WTC11 (cell line): ENCODE data around the gene ANG. TPM values are rescaled to one million over a fixed set of nuclear protein-coding genes. Genes with fewer than 3 reads are reported as not detected.
A peak's percentile ranks its signal among the peaks of the same experiment; 100 is the strongest.

Experiments used
- ATAC-seq: fragments of 200-7000 bp; cut with Tn5 transposase; 2 replicates; pipeline ENCODE4 v1.10.0; 2021; ENCODE audit warnings: mild to moderate bottlenecking, moderate library complexity
- CTCF ChIA-PET: fragments of 300-600 bp; sonication (Branson Sonifier 250); formaldehyde crosslinking; loops from one replicate; lab custom pipeline; 2021; ENCODE audit warnings: antibody characterized with exemption; lab: Charles Lee
- POLR2A ChIA-PET: fragments of 350-600 bp; sonication (Branson Sonifier 250); formaldehyde crosslinking; loops from one replicate; lab custom pipeline; 2021; ENCODE audit warnings: antibody characterized with exemption; lab: Charles Lee
- DNase-seq: peaks from one replicate; pipeline ENCODE4 v3.0.0; 2021; ENCODE audit warnings: low spot score
- H3K27ac Mint-ChIP-seq: 2 replicates; pipeline ENCODE4 v1.8.0; 2021; ENCODE audit warnings: mixed read lengths
- H3K27me3 Mint-ChIP-seq: 2 replicates; pipeline ENCODE4 v1.8.0; 2021; ENCODE audit warnings: low read depth, mild to moderate bottlenecking, moderate library complexity, mixed read lengths
- H3K36me3 Mint-ChIP-seq: 2 replicates; pipeline ENCODE4 v1.8.0; 2021; ENCODE audit warnings: mixed read lengths
- H3K4me1 Mint-ChIP-seq: 2 replicates; pipeline ENCODE4 v1.8.0; 2022; ENCODE audit warnings: mixed read lengths
- H3K4me3 Mint-ChIP-seq: 2 replicates; pipeline ENCODE4 v1.8.0; 2021; ENCODE audit warnings: mild to moderate bottlenecking, moderate library complexity, mixed read lengths
- H3K9me3 Mint-ChIP-seq: 2 replicates; pipeline ENCODE4 v1.8.0; 2021; ENCODE audit warnings: mixed read lengths
- ATF3 ChIP-seq: sonication (generic); formaldehyde crosslinking; conservative IDR thresholded peaks from 2 replicates; pipeline ENCODE4 v1.8.1; 2022; ENCODE audit warnings: mild to moderate bottlenecking, missing genetic modification reagents
- E2F1 ChIP-seq: sonication (generic); formaldehyde crosslinking; IDR thresholded peaks from 2 replicates; pipeline ENCODE4 v1.8.0; 2022; ENCODE audit warnings: mild to moderate bottlenecking, missing genetic modification reagents
- E2F4 ChIP-seq: sonication (generic); formaldehyde crosslinking; IDR thresholded peaks from 2 replicates; pipeline ENCODE4 v1.8.1; 2022; ENCODE audit warnings: low read depth, mild to moderate bottlenecking, moderate library complexity, missing genetic modification reagents, borderline replicate concordance
- ERG ChIP-seq: fragments of 250-450 bp; sonication (Bioruptor Pico); IDR thresholded peaks from 2 replicates; pipeline ENCODE4 v1.8.0; 2021; ENCODE audit warnings: mild to moderate bottlenecking
- ETV6 ChIP-seq: sonication (generic); formaldehyde crosslinking; IDR thresholded peaks from 2 replicates; pipeline ENCODE4 v1.8.1; 2022; ENCODE audit warnings: mild to moderate bottlenecking, missing genetic modification reagents
- FOXP4 ChIP-seq: sonication (generic); formaldehyde crosslinking; IDR thresholded peaks from 2 replicates; pipeline ENCODE4 v1.8.0; 2022; ENCODE audit warnings: mild to moderate bottlenecking, missing genetic modification reagents
- GTF2I ChIP-seq: fragments of 250-450 bp; sonication (Bioruptor Pico); conservative IDR thresholded peaks from 2 replicates; pipeline ENCODE4 v1.4.0; 2021; ENCODE audit warnings: mild to moderate bottlenecking
- HMGXB4 ChIP-seq: sonication (generic); formaldehyde crosslinking; IDR thresholded peaks from 2 replicates; pipeline ENCODE4 v1.8.1; 2023; ENCODE audit warnings: mild to moderate bottlenecking, moderate library complexity, missing genetic modification reagents
- JAZF1 ChIP-seq: fragments of 250-450 bp; sonication (Bioruptor Pico); IDR thresholded peaks from 2 replicates; pipeline ENCODE4 v1.9.0; 2021; ENCODE audit warnings: moderate library complexity, mild to moderate bottlenecking, inconsistent platforms
- JUN ChIP-seq: sonication (generic); formaldehyde crosslinking; IDR thresholded peaks from 2 replicates; pipeline ENCODE4 v1.8.0; 2023; ENCODE audit warnings: mild to moderate bottlenecking, missing genetic modification reagents
- MLX ChIP-seq: sonication (generic); formaldehyde crosslinking; IDR thresholded peaks from 2 replicates; pipeline ENCODE4 v1.8.1; 2023; ENCODE audit warnings: mild to moderate bottlenecking, missing genetic modification reagents, moderate library complexity
- NR2C2 ChIP-seq: sonication (generic); formaldehyde crosslinking; IDR thresholded peaks from 2 replicates; pipeline ENCODE4 v1.8.0; 2022; ENCODE audit warnings: mild to moderate bottlenecking, missing genetic modification reagents
- TP53 ChIP-seq: sonication (generic); formaldehyde crosslinking; IDR thresholded peaks from 2 replicates; pipeline ENCODE4 v1.8.1; 2023; ENCODE audit warnings: mild to moderate bottlenecking, missing genetic modification reagents
- USF1 ChIP-seq: sonication (generic); formaldehyde crosslinking; IDR thresholded peaks from 2 replicates; pipeline ENCODE4 v1.8.0; 2022; ENCODE audit warnings: mild to moderate bottlenecking, missing genetic modification reagents
- ZBTB21 ChIP-seq: sonication (generic); formaldehyde crosslinking; IDR thresholded peaks from 2 replicates; pipeline ENCODE4 v1.8.1; 2023; ENCODE audit warnings: mild to moderate bottlenecking, missing genetic modification reagents, borderline replicate concordance
- ZNF138 ChIP-seq: sonication (generic); formaldehyde crosslinking; conservative IDR thresholded peaks from 2 replicates; pipeline ENCODE4 v1.8.1; 2022; ENCODE audit warnings: mild to moderate bottlenecking, moderate library complexity, missing genetic modification reagents
- ZNF232 ChIP-seq: sonication (generic); formaldehyde crosslinking; IDR thresholded peaks from 2 replicates; pipeline ENCODE4 v1.8.0; 2022; ENCODE audit warnings: mild to moderate bottlenecking, missing genetic modification reagents
- ZNF281 ChIP-seq: sonication (generic); formaldehyde crosslinking; IDR thresholded peaks from 2 replicates; pipeline ENCODE4 v1.8.0; 2023; ENCODE audit warnings: mild to moderate bottlenecking, missing genetic modification reagents
- ZNF317 ChIP-seq: sonication (generic); formaldehyde crosslinking; IDR thresholded peaks from 2 replicates; pipeline ENCODE4 v1.8.1; 2023; ENCODE audit warnings: low read depth, mild to moderate bottlenecking, moderate library complexity, missing genetic modification reagents, borderline replicate concordance
- ZNF396 ChIP-seq: fragments of 250-450 bp; sonication (Bioruptor Pico); IDR thresholded peaks from 2 replicates; pipeline ENCODE4 v1.8.0; 2021; ENCODE audit warnings: mild to moderate bottlenecking, moderate library complexity, borderline replicate concordance
- ZNF425 ChIP-seq: fragments of 250-450 bp; sonication (Bioruptor Pico); conservative IDR thresholded peaks from 2 replicates; pipeline ENCODE4 v1.9.0; 2021; ENCODE audit warnings: mild to moderate bottlenecking
- total RNA-seq: library from RNA; stranded (reverse); gene quantifications from 3 replicates; pipeline ENCODE4 v1.2.3, GENCODE V29; 2021

The ANG gene
- total RNA-seq, 1 experiment from 2014 or later = 4.8 TPM

GRCh38 chr14:20683891-20684661 lies 4.5 kb upstream of the ANG start, which contains the start of gene RNASE4:
Gene RNASE4, plus strand, starts transcription at chr14:20684560. Its CDS starts 14,812 bp downstream, at chr14:20699372.
- ATAC-seq (peak; percentile 35), DNase-seq (peak; percentile 82)
- H3K27me3 Mint-ChIP-seq = peaks cover 10% of the 10 kb centered on the region
- H3K4me3 Mint-ChIP-seq = no peak within 1 kb of the TSS
- peaks cover 25% of the 10 kb centered on the region for H3K4me1 Mint-ChIP-seq
- ChIA-PET CTCF (interaction anchor here (0.6 to 8.1 kb wide), 19 partner anchors 8 to 388 kb away, joined by 3 to 106 read pairs (median 5); no protein-coding TSS in a partner anchor), POLR2A (interaction anchor here (0.8 to 3.6 kb wide), 7 partner anchors 27 to 341 kb away, joined by 3 to 24 read pairs (median 3); partner anchors contain the start of genes APEX1, OSGEP and PARP2)
- H3K27ac Mint-ChIP-seq = peak within 1 kb of the TSS; percentile 18
- H3K9me3 Mint-ChIP-seq = no peaks in the 10 kb centered on the region
- no peaks in the 10 kb centered on the region for H3K36me3 Mint-ChIP-seq
- no peak for TF ChIP-seq MLX (CRISPR knock-in tag)
- no peak for TF ChIP-seq ZNF425 (CRISPR knock-in tag)
- peak; percentile 45; the same call in 1 of the 2 replicates for TF ChIP-seq E2F4 (CRISPR knock-in tag)
- TF ChIP-seq ERG = no peak
- no peak for TF ChIP-seq ZNF396 (CRISPR knock-in tag)
- no peak for TF ChIP-seq ZNF138 (CRISPR knock-in tag)
- 0 out of 2 replicates have a peak, but pooled peaks have one; percentile 49 for TF ChIP-seq TP53 (CRISPR knock-in tag)
- TF ChIP-seq FOXP4 = no peak
- no peak for TF ChIP-seq ZNF232 (CRISPR knock-in tag)
- no peak for TF ChIP-seq ATF3 (CRISPR knock-in tag)
- no peak for TF ChIP-seq JAZF1 (CRISPR knock-in tag)
- TF ChIP-seq NR2C2 (CRISPR knock-in tag) = no peak
- TF ChIP-seq GTF2I (CRISPR knock-in tag) = 0 out of 2 replicates have a peak, but pooled peaks have one; percentile 27
- TF ChIP-seq ZBTB21 (CRISPR knock-in tag) = no peak
- no peak; the same call in 1 of the 2 replicates for TF ChIP-seq HMGXB4 (CRISPR knock-in tag)
- no peak for TF ChIP-seq E2F1 (CRISPR knock-in tag)
- no peak for TF ChIP-seq ZNF281 (CRISPR knock-in tag)
- TF ChIP-seq USF1 (CRISPR knock-in tag) = 0 out of 2 replicates have a peak, but pooled peaks have one; percentile 4
- TF ChIP-seq ETV6 (CRISPR knock-in tag) = no peak
- TF ChIP-seq JUN (CRISPR knock-in tag) = no peak
- TF ChIP-seq ZNF317 = no peak
